NCI-H1092 (cell line): ENCODE measurements around the gene CCL3.
"Not testable (repeated sequence)": the region's sequence is repeated elsewhere in the genome, so short reads cannot be mapped to it uniquely, and the experiment has no call there.

Experiments
- DNase-seq: peaks from one replicate; lab custom pipeline; 2025; lab: John Stamatoyannopoulos, UW

CCL3 gene

DNA sequence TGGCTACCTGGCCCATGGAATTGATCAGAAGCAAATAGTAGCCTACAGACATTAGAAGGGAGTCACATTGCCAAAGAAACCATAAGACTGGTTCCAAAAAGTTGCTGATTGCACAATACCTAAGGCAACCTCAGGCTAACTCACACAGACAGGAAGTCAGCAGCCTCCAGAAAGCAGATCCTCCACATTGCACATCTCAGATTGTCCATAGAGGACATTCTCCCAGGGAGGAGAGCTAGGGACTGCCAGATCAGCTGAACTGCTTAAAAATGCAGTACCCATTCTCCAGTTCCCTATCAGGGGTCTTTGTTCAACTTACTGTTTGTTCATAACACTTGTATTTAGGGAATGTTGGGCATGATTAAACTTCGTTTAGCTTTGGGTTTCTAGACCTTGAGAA, 4.2 kb downstream of the CCL3 start:
- DNase-seq, result no peak

GRCh38 chr17:36083691-36084090, 6.3 kb downstream of the CCL3 start:
- not testable (repeated sequence) for DNase-seq

DNA sequence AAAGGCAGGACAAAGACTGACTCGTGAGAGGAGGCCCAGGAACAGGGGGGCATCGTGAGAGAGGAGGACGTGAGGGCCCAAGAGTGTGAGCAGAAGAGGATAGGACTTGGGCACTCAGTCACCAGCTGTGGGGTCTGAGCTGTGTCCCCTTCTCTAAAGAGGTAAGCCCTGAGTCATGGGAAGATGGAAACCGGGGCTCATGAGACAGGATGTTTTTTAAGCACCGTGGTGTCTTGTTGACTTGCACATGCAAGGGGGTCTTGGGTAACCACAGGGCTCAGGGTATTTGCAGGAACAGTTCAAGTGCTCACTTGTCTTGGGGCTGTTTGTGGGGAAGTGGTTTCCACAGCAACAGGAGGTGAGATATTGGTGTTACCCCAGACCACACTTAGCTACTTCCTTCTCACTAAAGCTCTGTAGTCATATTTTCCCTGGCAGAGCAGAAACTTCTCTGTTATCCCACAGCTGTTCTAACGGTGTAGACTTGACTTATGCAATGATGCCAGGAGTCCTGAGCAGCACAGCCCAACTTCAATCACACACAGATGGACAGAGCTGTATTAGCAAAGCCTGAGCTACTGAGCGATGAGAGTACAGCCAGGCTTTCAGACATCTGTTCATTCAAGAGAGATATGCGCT, 7.3 kb downstream of the CCL3 start:
- not testable (repeated sequence) for DNase-seq

DNA sequence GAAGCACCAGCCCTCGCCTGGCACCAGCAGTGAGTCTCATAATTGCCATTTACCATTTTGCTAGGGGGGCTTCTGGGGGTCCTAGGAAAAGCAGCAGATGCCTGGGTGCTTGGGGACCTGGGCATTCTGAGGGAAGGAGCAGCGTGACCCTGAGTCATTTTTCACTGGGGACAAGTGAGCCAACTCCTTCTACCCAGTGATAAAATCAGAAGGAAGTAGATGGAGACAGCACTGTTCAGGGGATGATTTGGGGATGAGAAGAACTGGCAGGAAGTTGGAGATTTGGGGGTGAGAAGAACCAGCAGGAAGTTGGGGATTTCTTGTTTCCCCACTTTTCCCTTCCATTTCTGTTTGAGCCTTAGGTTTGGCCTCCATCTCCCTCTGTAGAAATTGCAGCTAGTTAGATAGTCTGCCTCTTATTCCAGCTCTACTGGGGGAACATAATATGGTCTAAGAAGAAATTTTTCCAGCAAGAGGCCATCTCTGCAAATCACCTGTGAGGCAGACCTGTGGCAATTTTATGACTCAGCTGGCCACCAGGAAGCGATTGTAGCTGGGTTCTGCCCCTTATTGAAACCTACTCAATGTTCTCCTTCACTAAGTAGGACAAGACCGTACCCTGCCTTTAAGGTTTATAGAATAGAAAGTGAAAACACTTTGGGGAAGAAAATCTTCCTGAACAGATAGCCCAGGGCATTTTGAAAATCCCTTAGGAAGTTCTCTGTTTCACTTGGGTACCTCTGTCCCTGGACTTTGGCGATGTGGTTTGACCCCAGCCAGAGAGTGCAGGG, 8.1 kb downstream of the CCL3 start:
- not testable (repeated sequence) for DNase-seq

DNA sequence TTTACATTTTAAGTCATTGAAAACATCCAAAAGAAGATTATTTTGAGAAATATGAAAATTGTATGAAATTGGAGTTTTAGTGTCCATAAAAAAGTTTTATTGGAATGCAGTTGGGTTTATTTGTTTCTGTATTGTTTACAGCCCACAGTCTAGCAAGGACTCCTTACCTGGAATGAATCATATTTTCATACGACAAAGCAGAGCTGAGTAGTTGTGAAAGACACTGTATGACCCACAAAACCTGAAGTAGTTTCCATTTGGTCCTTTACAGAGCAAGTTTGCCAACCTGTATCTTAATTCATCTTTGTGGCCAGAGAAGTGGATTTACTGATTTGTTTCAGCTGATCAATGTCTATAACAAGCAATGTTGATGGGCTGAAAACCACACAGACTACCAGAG, 15.6 kb downstream of the CCL3 start:
- DNase-seq, result no peak

DNA sequence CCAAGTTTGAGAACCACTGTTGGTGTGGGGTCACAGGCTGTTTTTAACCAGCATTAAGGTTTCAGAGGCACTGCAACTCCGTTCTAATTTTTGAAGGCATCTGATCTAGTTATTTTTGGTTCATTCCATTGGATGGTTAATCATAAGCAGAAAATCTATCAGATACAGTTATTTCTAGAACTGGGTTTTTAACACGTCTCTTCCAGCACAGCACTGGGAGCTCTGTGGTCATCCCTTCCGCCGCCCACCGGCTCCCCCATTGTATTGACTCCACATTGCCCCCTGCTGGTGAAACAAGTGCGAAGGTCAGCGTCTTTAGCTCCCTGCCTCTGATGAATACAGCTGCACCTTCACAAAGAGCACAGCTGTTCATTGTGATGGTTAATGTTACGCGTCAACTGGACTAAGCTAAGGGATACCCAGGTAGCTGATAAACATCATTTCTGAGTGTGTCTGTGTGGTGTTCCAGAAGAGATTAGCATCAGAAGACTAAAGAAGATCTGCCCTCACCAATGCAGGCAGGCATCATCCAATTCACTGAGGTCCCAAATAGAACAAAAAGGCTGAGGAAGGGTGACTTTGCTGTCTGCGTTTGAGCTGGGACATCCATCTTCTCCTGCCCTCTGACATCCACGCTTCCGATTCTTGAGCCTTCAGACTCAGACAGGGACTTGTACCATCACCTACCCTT, 17.4 kb downstream of the CCL3 start:
- peak; percentile 6 for DNase-seq

GRCh38 chr17:36071751-36072150, 18.2 kb downstream of the CCL3 start:
- DNase-seq, result no peak

DNA sequence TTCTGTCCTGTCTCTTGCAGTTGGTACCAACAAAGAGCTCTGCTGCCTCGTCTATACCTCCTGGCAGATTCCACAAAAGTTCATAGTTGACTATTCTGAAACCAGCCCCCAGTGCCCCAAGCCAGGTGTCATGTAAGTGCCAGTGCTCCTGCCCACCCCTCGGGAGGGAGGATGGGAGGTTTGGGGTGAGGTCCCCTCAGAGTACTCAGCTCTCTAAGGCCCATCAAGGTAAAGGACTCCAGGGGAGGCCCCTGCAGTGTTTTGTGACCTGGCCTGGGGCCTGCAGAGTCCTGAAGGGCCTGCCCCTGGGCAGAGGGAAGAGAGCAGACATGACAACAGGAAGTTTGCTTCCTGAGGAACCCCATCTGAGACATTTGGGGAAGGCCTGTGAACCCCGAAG, 19.5 kb downstream of the CCL3 start:
- DNase-seq, result no peak

GRCh38 chr17:36069136-36069535, 20.8 kb downstream of the CCL3 start:
- no peak for DNase-seq

DNA sequence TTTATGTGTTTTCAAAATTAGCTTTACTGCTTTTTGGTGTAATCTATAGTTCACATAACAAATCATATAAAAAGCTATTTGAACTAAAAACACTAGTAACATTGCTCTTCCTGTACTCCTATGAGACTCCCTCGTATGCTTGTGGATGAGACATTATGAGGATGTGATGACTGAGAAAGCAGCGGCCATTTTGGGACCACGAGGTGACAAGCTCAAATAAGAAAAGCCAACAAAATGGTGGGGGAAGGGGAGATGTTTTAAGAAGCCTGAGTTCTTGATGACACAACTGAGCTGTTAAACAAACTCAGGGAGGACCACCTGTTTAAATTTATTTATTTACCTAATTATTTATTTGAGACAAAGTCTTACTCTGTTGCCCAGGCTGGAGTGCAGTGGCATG, 21.4 kb downstream of the CCL3 start:
- no peak for DNase-seq

GRCh38 chr17:36066365-36066985, 23.5 kb downstream of the CCL3 start:
- no peak for DNase-seq

DNA sequence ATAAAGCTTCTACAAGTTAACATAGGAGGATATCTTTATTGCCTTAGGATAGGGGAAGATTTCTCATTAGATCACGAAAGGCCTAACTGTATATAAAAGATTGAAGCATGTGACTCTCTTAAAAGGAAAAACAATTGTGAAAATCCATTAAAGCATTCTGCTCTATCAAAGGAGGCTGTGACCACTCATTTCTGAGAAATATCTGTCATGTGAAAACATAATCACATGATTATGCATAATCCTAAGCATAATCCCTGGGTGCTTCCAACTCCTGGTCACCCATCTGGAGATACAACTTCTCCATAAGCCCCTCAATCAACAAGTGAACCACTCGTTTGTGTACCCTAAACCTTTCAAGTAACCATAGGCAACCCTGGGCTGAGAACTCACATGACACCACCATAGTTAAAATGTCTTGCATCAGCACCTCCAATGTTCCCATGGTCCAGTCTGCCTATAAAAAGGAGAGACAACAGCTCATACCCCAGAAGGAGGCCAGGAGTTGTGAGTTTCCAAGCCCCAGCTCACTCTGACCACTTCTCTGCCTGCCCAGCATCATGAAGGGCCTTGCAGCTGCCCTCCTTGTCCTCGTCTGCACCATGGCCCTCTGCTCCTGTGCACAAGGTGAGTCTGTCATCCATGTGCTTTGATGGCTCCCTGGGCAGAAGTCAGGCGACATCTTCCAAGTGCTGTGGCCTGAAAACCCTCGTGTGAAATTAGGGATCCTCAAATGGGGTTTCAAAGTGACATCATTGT, 26.0 kb downstream of the CCL3 start, which contains the start of gene CCL18:
CCL18 (plus strand) TSS at position 487 of the 756 bp plus-strand sequence; CDS start at position 558, 71 bp downstream.
- no peak for DNase-seq

DNA sequence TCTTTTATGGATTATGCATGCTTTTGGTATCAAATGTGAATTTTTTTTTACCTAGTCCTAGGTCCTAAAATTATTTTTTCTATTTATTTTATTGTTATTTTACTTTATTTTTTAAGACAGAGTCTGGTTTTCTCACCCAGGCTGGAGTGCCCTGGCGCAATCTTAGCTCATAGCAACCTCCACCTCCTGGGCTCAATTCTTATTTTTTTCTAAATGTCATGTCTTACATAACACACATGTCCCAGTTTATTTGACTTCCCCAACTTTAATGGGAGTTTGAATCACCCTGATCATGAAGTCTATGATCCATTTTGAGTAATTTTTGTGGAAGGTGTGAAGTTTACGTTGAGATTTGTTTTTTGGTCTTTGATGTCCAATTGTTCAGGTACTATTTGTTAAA, 29.1 kb downstream of the CCL3 start:
- DNase-seq, result no peak

GRCh38 chr17:36059406-36059805, 30.5 kb downstream of the CCL3 start:
- DNase-seq, result no peak

DNA sequence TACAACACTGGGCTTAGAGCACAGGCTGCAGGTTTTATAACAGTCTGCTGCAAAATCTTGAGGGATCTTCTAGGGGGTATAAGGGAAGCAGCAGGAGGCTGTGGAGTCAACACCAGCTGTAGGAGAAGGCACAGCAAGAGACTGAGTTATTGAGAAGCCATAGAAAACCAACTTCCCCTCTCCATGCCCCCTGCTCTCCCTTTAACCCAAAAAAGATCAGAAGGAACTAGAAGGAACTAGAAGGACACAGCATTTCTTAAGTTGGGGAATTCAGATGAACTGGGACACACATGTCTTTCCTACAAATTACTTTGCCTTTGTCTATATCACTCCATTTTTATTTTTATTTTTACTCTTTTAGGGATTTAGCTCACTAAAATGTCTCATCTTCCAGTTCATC, 32.0 kb downstream of the CCL3 start:
- no peak for DNase-seq

DNA sequence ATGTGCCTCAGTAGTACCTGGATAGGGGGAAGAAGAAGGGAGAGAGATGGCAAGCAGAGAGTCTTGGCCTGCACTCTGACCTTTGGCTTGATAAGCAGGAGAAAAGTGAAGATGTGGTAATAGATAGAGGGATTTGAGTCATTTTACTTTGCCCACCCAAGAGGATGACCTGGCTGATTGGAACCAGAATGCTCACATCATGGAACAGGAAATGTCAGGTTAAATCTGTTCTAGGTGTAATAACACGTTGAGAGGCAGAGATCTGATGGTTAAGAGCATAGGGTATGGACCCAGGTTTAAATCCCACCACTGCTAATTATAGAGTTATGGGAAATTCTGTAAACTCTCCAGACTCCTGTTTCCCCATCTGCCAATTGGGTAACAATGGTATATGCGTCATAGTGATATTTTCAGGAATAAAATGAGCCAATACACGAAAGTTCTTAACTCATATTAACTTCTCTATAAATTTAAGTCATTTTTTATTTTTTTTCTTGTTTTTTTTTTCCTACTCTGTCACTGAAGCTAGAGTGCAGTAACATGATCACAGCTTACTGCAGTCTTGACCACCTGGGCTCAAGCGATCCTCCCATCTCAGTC, 33.9 kb downstream of the CCL3 start:
- DNase-seq, result no peak

DNA sequence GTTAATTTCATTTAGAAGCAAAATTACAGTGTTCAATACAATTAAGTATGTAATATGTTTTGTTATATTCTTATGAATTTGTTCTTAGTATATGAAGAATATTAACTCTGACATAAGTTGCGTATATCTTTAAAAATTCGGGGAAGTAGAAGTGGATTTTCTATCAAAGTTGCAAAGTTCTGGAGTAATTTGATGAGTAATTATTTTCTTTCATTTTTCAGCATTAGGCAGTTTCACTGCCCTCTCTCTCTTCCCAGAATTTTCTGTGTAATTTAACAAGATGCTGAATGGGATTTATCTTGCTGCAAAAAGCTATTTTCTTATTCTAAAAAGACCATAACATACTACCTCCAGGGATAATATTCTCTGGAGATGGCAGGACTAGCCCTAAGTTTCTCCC, 34.8 kb downstream of the CCL3 start:
- DNase-seq, result no peak

DNA sequence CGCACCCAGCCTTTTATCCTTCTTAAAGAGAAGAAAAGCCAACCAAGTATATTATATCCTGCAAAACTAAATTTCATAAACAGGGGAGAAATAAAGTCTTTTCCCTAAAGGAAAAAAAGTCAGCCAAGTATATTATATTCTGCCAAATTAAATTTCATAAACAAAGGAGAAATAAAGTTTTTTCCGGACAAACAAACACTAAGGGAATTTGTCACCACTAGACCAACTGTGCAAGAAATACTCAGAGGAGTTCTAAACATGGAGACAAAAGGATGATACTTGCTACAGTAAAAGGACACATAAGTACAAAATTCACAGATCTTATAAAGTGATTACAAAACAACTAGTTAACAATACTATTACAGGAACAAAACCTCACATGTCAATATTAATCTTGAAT, 40.3 kb downstream of the CCL3 start:
- DNase-seq, result no peak

DNA sequence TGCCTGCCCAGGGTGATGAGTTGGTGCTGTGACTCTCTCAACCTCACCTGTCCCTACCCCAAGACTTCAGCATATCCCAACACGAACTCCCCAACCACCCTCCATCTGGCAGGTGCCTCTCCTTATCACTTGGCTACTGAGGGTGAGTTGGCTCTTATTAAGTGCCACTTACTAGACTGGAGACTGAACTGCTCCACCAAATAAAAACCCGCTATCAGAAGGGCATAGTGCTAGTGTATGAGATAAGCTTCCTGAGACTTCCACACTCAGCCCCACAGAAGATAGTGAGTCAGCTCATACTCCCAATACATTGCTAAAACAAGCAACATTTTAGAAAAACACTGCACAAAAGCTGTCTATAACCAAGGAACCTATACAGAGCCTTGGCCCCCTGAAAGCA, 41.9 kb downstream of the CCL3 start:
- DNase-seq, result no peak
